Nephron progenitor cell (in vitro differentiated cells): ENCODE measurements around the gene MCCD1.
A peak's percentile ranks its signal among the peaks of the same experiment; 100 is the strongest.
"Not testable (repeated sequence)": the region's sequence is repeated elsewhere in the genome, so short reads cannot be mapped to it uniquely, and the experiment has no call there.

Experiments used
- DNase-seq: peaks from one replicate; pipeline ENCODE4 v3.0.0; 2021
- H3K27ac Mint-ChIP-seq: 2 replicates; pipeline ENCODE4 v1.8.0; 2021; ENCODE audit warnings: mild to moderate bottlenecking, moderate library complexity, mixed read lengths
- H3K27me3 Mint-ChIP-seq: 2 replicates; pipeline ENCODE4 v1.8.0; 2021; ENCODE audit warnings: mild to moderate bottlenecking, low read depth, mixed read lengths; ENCODE audit not compliant: poor library complexity
- H3K36me3 Mint-ChIP-seq: 2 replicates; pipeline ENCODE4 v1.8.0; 2021; ENCODE audit warnings: low read depth, mixed read lengths
- H3K4me1 Mint-ChIP-seq: 2 replicates; pipeline ENCODE4 v1.8.0; 2021; ENCODE audit warnings: mixed read lengths
- H3K4me3 Mint-ChIP-seq: 2 replicates; pipeline ENCODE4 v1.8.0; 2021; ENCODE audit warnings: mild to moderate bottlenecking, moderate library complexity, mixed read lengths
- H3K9me3 Mint-ChIP-seq: 2 replicates; pipeline ENCODE4 v1.8.0; 2021; ENCODE audit warnings: mild to moderate bottlenecking, moderate library complexity, mixed read lengths
- CTCF ChIP-seq: fragments of 200-600 bp; sonication (generic); IDR thresholded peaks from 2 replicates; pipeline ENCODE4 v1.5.0; 2021; ENCODE audit warnings: antibody characterized with exemption

MCCD1 gene

DNA sequence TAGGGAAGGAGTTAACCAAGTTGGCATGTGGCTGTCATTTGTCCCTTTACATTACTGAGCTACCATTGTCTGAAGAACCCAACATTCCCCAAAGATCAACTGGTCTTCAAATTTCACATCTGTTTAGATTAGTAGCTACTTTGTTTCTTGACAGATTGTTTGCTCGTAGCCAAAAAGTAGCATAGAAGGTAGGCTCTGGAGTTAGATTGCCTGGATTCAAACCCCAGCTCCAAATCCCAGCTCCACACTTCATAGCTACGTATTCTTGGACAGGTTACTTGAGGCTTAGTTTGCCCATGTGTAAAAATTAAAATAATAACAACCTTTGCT lies 19.7 kb downstream of the MCCD1 start:
- no peak for DNase-seq
- no peaks in the 10 kb centered on the region for H3K9me3 Mint-ChIP-seq
- H3K4me1 Mint-ChIP-seq, result peaks cover 46% of the 10 kb centered on the region
- peaks cover 3% of the 10 kb centered on the region for H3K27me3 Mint-ChIP-seq
- H3K4me3 Mint-ChIP-seq, result peak overlapping the region; percentile 83
- peaks cover 34% of the 10 kb centered on the region for H3K36me3 Mint-ChIP-seq
- peak overlapping the region; percentile 78 for H3K27ac Mint-ChIP-seq
- TF ChIP-seq CTCF, result no peak

- peak; percentile 30 for DNase-seq
- Mint-ChIP-seq H3K4me1 (peaks cover 26% of the 10 kb centered on the region), H3K36me3 (peaks cover 40% of the 10 kb centered on the region), H3K27ac (peak overlapping the region; percentile 68)
- TF ChIP-seq CTCF, result peak; percentile 35
- H3K27me3 Mint-ChIP-seq, H3K4me3 Mint-ChIP-seq, H3K9me3 Mint-ChIP-seq: not testable (repeated sequence)
Observed at GRCh38 chr6:31551371-31551770, 22.6 kb downstream of the MCCD1 start.

DNA sequence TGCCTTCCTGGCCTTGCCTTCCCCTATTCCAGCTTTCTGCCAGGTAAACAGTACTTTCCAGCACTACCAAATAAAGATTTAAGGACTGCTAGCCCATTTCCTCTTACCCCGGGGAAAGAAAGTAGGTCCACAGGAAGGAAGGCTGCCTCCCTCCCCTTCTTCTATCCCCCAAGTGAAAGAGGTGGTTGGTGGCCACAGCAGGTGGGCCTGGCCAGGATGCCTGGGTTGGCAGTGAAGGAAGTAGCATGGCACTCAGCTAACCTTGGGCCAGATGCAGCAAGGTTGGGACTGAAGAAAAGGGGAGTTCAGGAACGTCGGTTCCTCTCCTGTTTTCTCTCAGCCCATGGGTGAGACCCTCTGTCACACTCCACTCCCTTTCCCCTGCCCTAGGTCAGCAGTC lies 27.5 kb downstream of the MCCD1 start:
- peaks cover 19% of the 10 kb centered on the region for H3K4me1 Mint-ChIP-seq

GRCh38 chr6:31557443-31558317 lies 28.9 kb downstream of the MCCD1 start:
- Mint-ChIP-seq H3K36me3 (peaks cover 42% of the 10 kb centered on the region), H3K27me3 (no peaks in the 10 kb centered on the region), H3K4me3 (no peak overlapping the region), H3K27ac (no peak overlapping the region), H3K4me1 (peaks cover 25% of the 10 kb centered on the region), H3K9me3 (no peaks in the 10 kb centered on the region)
- DNase-seq, result no peak
- TF ChIP-seq CTCF, result no peak

More for the DNA sequence above, 27.5 kb downstream of the MCCD1 start:
- TF ChIP-seq CTCF, result no peak
- no peaks in the 10 kb centered on the region for H3K27me3 Mint-ChIP-seq
- no peak overlapping the region for H3K4me3 Mint-ChIP-seq
- H3K27ac Mint-ChIP-seq, result no peak overlapping the region
- no peaks in the 10 kb centered on the region for H3K9me3 Mint-ChIP-seq
- DNase-seq, result no peak
- H3K36me3 Mint-ChIP-seq, result peaks cover 45% of the 10 kb centered on the region

GRCh38 chr6:31558318-31558625 lies 29.5 kb downstream of the MCCD1 start:
- H3K27ac Mint-ChIP-seq, result no peak overlapping the region
- DNase-seq, result no peak
- TF ChIP-seq CTCF, result no peak
- H3K4me1 Mint-ChIP-seq, result peaks cover 25% of the 10 kb centered on the region
- peaks cover 40% of the 10 kb centered on the region for H3K36me3 Mint-ChIP-seq
- H3K9me3 Mint-ChIP-seq, result no peaks in the 10 kb centered on the region
- no peaks in the 10 kb centered on the region for H3K27me3 Mint-ChIP-seq
- H3K4me3 Mint-ChIP-seq, result no peak overlapping the region
